MM.1S (cell line): ENCODE measurements around the gene ACACB.

Source experiments
- EZH2phosphoT487 ChIP-seq: fragments of 300-600 bp; sonication (generic); IDR thresholded peaks from 2 replicates; pipeline ENCODE4 v1.6.1; 2018; ENCODE audit warnings: antibody characterized with exemption, low read length
- TF ChIP-seq, protein P1 (sequence below): fragments of 300-600 bp; sonication (generic); IDR thresholded peaks from 2 replicates; pipeline ENCODE4 v1.5.1; 2016; ENCODE audit warnings: antibody characterized with exemption, low read length, mixed read lengths

DNA sequence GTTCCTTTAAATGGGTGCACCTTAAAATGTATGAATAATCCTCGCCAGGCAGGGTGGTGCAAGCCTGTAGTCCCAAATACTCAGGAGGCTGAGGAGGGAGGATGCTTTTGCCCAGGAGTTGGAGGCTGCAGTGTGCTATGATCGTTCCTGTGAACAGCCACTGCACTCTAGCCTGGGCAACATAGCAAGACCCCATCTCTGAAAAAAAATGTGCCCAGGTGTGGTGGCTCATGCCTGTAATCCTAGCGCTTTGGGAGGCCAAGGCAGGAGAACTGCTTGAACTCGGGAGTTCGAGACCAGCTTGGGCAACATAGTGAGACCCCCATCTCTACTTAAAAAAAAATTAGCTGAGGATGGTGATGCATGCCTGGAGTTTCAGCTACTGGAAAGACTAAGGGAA lies 39.6 kb downstream of the ACACB start:
- TF ChIP-seq, protein P1, sequence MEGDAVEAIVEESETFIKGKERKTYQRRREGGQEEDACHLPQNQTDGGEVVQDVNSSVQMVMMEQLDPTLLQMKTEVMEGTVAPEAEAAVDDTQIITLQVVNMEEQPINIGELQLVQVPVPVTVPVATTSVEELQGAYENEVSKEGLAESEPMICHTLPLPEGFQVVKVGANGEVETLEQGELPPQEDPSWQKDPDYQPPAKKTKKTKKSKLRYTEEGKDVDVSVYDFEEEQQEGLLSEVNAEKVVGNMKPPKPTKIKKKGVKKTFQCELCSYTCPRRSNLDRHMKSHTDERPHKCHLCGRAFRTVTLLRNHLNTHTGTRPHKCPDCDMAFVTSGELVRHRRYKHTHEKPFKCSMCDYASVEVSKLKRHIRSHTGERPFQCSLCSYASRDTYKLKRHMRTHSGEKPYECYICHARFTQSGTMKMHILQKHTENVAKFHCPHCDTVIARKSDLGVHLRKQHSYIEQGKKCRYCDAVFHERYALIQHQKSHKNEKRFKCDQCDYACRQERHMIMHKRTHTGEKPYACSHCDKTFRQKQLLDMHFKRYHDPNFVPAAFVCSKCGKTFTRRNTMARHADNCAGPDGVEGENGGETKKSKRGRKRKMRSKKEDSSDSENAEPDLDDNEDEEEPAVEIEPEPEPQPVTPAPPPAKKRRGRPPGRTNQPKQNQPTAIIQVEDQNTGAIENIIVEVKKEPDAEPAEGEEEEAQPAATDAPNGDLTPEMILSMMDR: no peak
- no peak for TF ChIP-seq EZH2phosphoT487
